ENCODE results near the gene ANXA1.
"Not testable (repeated sequence)": the region's sequence is repeated elsewhere in the genome, so short reads cannot be mapped to it uniquely, and the experiment has no call there.

The ANXA1 gene

DNA sequence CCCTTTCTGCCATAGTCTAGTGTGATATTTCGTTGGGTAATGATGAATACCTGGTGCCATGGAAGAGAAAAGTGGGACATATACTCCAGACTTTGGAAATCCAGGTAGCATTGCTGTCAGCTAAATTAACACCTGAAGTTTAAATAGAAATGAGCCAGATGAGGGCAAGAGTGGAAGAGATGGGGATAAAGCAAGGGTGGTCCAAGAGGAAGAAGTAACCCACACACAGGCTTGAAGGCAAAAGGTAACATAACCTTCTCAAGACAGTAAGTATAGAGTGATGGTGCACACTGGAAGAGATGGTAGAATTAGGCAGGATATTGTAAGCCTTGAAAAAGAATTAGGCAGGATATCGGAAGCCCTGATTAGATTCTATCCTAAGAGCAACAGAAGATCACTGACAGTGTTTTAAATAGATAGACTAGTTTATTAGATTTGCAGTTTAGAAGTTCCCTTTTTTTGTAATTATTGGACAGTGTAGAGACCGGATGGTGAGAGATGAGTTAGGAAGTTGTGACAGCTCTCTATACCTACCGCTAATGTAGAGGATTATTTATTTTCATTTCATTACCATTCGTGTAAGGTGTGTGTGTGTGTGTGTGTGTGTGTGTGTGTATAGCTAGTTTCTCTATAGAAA lies 16.8 kb downstream of the ANXA1 start:
- no peak for DNase-seq (ENCODE audit: low spot score)

DNA sequence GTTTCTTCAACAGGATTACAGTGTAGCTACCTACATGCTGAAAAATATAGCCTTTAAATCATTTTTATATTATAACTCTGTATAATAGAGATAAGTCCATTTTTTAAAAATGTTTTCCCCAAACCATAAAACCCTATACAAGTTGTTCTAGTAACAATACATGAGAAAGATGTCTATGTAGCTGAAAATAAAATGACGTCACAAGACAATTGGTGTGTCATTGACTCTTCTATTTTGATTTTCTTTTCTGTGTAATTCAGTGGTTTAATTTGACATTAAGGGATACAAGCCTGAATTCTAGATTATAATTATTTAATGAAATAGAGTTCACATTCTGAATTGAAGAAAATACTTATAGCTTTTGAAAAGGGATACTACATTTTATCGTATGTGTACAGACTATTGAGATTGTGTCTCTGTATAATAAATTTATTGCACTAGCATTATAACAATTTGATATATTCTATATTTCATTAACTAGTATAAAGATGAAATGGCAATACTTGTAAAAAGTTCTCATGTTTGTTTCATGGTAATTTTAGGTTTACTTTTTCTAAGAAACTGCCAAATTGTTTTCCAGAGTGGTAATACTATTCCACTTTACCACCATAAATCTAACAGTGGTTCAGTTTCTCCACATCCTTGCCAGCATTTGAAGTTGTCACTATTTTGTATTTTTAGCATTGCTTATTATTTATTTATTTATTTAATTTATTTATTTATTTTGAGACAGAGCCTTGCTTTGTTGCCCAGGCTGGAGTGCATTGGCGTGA lies 18.7 kb downstream of the ANXA1 start:
- DNase-seq (ENCODE audit: low spot score): no peak

DNA sequence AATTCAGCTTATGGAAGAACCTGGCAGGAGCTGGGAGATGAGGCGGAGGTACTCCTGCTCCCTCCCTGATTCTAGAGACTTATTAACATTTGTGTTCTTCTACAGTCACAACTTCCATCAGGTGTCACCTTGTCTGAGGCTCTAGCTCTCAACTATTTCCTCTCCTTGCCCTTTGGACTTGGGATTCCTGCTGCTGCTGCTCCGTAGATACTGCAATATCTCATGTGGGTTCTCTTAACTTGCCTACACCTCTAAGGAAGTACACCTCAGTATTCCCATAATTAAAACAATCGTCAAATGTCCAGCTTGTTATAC lies 21.2 kb downstream of the ANXA1 start:
- DNase-seq (ENCODE audit: low spot score): no peak

DNA sequence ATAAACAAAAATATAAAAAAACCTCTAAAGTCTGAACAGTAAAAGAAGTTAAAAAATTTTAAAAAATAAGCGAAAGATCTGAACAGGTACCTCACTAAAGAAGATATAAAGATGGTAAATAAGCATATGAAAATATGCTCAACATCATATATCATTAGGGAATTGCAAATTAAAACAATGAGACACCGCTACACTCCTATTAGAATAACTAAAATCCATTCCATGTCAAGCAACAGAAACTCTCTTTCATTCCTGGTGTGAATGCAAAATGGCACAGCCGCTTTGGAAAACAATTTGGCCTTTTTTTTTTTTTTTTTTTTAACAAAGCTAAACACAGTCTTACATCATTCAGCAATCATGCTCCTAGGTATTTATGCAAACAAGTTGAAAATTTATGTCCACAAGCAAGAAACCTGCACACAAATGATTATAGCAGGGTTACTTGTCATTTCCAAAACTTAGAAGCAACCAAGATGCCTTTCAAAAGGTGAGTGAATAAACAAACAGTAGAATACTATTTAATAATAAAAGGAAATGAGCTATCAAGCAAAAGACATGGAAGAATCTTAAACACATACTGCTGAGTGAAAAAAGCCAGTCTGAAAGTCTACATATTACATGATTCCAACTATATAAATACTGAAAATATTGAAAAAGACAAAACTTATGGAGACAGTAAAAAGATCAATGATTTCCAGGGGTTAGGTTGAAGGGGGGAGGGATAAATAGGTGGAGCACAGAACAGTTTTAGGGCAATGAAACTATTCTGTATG lies 22.1 kb downstream of the ANXA1 start:
- DNase-seq (ENCODE audit: low spot score): no peak

DNA sequence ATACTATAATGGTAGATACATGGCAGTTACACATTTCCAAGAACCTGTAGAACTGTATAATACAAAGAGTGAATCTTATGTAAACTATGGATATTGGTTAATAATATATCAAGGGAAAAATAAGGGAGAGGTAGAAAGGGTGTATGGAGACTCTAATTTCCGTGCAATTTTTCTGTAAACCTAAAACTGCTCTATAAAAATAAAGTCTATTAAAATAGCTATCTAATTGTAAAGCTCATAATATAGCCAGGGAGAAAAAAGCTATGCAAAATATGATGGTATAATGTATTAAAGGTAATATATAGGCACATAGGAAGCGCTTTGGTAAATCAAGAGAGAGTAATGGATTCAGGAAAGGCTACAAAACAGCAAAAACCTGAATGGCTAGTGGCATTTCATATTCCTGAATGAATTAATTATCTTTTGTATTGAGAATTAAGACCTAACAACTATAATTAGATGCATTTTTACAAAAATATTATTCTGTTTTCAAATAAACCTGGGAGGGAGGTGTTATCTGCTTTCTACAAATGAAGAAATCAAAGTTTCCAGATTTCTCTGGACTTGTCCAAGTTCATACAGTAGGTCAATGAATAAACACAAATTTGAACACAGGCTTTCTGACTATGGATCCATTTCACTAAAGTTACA lies 22.8 kb downstream of the ANXA1 start:
- no peak for DNase-seq (ENCODE audit: low spot score)

DNA sequence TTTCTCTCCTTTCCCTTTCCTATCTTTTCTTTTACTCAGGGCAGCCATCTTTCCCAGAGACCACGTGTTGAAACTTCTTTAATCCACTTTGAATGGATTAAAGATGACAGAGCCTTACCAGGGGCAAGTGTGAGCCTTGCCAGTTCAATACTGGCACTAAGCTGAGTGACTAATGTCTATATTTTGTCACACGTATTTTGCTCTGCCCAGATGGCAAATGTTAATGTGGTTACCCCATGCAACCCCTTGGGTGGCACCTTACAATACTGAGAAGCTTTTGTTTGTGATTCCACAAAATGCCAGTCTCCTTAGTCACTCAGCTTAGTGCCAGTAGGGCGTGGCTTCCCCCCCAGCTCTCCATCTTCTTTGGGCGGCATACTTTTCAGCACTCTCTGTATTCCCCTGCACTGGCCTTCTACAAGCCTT lies 24.8 kb downstream of the ANXA1 start:
- DNase-seq (ENCODE audit: low spot score): peak; percentile 31

DNA sequence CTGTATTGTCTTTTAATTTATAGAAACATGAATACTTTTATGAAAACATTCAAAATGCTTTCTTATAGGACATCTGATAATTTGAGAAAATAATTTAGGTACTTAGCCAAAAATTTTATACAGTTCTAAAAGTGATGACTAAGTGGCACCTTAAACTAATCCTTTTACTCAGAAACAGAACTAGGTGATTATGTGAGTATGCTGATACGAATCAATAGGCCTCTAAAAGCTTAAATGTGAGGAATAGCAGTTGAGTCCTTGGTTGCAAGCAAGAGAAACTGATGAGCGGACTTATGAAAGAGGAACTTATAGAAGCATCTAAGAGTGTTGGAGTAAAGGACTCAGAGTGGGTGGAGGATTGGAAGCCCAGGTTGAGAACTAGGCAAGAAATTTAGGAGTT lies 26.4 kb downstream of the ANXA1 start:
- no peak for DNase-seq (ENCODE audit: low spot score)

DNA sequence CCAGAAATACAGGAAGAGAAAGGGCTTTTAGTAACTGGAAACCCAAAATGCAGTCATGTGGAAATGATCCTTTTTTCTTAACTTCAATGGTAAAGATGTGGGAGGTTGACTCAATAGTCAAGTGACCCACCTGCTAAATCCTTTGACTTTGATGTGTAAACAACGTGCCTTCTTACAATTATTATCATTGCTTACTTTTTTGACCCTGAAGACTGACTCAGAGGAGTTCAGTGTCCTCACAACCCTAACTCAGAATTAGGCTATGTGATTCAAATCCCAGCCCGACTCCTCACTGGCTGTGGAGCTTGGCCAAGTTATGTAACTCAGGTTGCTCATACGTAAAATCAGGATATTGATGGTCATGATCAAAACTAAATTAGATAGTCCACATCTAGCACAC lies 27.9 kb downstream of the ANXA1 start:
- no peak for DNase-seq (ENCODE audit: low spot score)

DNA sequence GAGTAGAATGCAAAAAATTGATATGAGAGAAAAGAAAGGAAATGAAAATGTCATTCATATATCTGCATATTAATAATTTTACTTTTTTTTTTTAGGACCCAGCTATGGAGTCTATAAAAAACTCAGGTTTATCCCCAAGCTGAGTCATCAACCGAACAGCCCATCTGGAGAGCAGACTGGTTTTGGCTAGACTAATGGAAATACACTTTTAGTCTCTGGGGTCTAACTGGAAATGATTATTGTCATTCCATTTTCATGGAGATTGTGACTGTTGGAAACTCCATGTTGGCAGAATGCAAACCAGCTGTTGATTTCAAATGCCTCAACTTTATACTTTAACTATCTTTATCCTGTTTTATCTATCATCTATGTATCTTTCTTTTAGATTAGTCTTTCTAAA lies 28.7 kb downstream of the ANXA1 start:
- no peak for DNase-seq (ENCODE audit: low spot score)

DNA sequence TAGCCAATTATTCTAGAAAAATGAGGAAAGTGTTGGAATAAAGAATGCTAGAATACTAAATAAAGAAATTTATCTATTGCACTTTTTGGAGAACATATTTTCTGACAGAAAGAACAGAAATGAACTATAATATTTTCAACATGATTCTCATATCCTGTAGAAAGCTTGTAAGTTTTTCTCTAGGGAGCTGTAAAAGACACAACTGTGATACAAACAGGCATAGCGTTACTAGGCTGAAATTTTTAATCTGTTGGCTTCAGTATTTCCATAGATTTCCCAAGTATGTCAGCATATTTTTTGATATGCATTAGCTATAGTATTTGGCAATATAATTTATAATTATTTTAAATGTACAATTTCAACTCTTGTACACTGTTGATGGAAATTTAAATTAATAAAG lies 31.3 kb downstream of the ANXA1 start:
- no peak for DNase-seq (ENCODE audit: low spot score)

DNA sequence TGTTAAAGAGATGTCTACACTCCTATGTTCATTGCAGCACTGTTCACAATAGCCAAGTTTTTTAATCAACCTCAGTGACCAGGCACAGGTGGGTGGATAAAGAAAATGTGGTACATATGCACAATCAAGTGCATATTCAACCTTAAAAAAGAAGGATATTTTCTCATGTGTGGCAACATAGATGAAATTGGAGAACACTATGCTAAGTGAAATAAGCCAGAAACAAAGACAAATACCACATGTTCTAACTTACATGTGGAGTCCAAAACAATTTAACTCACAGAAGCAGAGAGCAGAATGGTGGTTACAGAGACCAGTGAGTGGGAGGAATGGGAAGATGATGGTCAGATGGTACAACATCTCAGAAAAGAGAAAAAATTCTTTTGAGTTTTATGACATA lies 31.8 kb downstream of the ANXA1 start:
- no peak for DNase-seq (ENCODE audit: low spot score)

DNA sequence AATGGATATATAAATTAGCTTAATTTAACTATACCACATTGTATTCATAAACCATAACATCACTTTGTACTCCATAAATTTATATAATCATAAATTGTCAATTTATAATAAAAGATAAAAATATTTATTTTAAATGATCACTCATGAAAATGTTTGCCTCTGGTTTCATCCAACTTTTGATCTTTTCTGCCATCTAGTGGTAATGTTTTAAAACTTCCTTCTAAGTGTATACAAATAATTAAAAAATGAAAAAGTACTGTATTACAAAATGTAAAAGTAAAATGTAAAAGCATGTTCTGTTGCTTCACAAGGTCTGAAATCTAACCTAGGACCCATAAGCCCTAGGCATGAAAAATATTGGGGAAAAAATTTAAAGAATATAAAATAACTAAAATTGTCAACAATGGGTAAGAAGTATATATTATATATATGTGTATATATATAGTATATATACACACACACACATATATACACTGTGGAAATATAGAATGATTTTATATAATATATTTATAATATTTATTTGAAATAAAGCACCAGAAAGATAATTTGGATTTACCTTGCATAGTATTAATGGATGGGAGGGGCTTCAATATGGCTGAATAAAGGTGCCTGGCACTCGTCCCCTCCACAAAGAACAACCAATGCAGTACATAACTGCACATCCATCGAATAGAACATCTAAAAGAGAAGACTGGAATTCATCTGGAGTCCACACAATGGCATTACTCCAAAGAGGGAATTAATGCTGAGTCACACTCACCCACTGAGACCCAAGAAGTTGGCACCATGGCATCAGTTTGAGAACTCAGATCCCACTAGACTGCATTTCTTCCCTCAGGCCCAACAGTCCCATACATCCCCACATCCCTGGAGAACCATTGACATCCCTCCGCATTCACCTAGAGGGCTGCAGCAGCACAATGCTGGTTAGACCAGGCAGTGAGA lies 32.5 kb downstream of the ANXA1 start:
- DNase-seq (ENCODE audit: low spot score): peak; percentile 69

DNA sequence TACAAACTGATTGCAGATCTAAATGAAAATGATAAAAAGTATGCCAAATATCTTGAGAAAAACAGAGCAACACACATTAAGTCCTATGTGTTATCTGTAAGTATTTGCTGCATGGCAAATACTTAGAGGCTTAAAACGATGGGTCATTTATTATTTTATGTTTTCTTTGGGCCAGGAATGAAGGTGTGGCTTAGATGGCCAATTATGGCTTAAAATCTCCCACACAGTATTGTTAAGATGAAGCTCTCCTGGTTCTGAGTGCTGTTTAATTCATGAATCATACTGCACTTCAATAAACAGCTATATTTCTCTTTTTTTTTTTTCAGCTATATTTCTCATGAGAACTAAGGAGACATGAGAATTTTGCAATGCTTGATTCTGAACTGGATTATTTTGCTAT lies 39.4 kb downstream of the ANXA1 start:
- DNase-seq (ENCODE audit: low spot score): not testable (repeated sequence)

DNA sequence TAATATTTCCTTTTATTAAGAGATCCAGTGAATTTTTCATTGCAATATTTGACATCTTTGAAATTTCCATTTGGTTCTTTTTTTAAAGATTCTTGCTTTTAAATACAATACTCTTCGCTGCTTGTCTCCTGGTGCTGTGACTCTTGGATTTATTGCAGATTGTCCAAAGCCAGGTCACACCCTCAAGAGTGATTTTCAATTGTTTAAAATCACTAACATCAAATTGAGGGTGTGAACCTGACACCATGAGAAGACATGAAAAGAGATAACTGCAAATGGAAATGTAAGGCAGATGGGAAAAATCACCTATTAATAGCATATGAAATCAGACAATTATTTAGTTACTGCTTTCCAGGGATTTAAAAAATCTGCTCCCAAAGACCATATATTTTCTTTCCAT lies 42.6 kb downstream of the ANXA1 start:
- DNase-seq (ENCODE audit: low spot score): no peak

DNA sequence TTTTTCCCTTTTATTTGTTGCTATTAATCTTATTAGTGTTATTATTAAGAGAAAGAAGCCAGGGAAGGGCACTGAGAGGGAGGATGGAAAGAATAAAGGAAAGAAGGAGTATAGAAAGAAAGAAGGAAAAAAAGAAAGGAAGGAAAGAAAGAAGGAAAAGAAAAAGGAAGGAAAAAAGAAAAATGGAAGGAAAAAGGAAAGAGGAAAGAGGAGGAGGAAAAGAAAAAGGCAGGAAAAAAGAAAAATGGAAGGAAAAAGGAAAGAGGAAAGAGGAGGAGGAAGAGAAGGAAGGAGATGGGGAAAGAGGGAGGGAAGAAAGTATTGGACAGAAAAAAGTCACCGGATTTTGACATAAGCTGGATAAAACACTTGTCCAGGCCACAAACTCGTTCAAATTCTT lies 47.8 kb downstream of the ANXA1 start:
- DNase-seq (ENCODE audit: low spot score): no peak

DNA sequence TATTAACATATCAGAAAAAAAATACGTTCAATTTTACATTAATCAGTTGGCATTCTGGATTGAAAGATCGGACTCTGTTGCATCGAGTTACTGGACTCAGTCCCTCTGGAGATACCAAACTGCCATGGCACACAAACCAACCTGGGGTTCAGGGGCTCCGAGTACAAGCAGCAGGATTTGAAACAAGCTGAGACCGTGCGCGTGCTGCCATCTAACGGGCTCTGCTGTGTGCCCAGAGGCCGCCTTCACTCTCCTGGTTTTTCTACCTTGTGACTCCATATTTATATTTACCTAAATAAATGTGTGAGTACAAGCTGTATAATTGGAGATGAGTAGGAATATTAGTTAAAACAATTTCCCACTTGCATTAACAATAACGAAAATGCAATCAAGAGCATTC lies 48.2 kb downstream of the ANXA1 start:
- peak; percentile 34 for DNase-seq (ENCODE audit: low spot score)

DNA sequence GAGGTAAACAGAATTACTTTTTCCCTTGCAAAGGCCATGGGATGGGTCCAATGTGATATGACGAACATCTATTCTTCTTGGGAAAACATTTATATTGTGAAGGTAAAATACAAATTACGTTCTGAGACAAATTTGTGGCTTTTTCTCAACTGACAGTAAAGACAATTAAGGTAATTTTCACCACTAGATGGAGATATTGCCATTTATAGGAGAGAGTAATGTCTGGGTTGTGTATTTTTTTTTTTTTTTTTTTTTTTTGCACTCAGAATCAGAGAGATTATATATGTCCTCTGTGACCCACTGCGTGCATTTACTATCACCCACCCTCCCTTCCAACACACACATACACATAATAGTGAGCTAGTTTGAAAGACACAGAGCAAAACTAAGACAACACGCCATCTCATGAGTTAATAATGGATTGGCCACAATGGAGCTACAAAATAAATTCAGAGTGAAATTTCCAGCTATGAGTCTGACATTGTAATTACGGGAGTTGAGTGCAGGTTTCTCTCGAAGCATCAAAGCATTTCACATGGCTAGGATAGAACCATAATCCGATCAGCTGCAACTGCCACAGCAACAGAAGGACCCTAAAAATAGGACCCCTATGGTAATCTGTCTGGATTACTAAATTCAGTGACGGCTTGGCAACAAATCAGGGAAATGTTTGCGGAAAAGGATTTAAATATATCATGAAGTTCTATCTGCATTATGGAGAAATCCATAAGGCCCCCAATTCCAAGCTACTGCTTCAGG lies 49.2 kb downstream of the ANXA1 start:
- DNase-seq (ENCODE audit: low spot score): peak; percentile 69

DNA sequence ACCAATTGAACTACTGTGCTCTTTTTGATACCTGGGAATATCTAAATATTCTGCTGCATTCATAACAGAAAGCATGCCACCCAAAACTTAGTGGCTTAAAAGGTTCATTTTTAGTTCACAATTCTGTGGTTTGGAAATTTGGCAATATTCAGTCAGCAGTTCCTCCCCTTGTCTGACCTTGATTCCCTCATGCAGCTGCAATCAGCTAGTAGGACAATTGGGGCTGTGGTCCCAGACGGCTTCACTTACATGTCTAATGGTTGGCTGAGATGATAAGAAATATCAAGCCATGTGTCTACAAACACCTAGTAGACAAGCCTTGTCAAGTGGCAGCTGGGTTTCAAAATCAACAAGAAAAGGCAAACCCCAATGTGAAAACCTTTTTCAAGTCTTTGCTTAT lies 51.3 kb downstream of the ANXA1 start:
- no peak for DNase-seq (ENCODE audit: low spot score)

DNA sequence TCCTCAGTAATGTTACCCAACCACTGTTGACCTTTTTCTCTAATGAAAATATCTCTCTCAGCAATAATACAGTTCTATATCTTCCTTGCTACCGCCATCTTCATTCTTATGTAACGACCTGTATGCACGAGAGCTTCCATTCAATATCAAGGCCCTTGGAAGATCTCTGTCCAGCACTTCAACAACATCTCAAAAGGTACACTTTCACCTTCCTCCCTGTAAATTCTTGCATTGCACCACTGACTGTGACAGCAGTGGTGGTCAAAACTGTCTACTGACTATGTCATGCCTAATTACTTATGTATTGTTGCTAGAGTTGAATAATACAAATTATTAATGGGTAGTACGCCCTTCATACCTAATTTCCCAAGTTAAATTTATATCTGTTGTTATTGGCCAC lies 53.3 kb downstream of the ANXA1 start:
- no peak for DNase-seq (ENCODE audit: low spot score)

DNA sequence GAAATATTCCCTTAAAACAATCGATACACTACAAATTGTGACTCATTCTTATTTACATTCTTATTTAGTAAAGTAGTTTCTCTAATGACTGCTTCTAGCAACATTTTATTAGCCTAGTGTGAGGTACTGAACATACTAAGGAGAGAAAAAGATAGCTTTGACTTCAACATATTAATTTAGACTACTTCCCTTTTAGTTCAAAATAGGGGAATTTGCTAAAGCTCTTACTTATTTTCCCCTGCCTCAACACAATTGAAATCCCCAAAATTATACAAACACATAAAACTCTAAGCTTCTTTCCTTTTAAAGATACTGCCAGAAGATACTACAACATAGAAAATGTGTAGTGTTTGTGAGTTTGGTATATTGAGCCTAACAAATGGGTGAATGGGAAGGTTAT lies 55.2 kb downstream of the ANXA1 start:
- DNase-seq (ENCODE audit: low spot score): no peak

Measured in RKO (cell line).